CD4-positive, alpha-beta T cell treated with Interleukin-6 for 4 hours (primary cell): ENCODE measurements around the gene TSSK6.

Experiments used
- DNase-seq: peaks from one replicate; pipeline ENCODE4 v3.0.0-alpha.2; 2020; ENCODE audit warnings: mixed read lengths

Gene TSSK6

DNA sequence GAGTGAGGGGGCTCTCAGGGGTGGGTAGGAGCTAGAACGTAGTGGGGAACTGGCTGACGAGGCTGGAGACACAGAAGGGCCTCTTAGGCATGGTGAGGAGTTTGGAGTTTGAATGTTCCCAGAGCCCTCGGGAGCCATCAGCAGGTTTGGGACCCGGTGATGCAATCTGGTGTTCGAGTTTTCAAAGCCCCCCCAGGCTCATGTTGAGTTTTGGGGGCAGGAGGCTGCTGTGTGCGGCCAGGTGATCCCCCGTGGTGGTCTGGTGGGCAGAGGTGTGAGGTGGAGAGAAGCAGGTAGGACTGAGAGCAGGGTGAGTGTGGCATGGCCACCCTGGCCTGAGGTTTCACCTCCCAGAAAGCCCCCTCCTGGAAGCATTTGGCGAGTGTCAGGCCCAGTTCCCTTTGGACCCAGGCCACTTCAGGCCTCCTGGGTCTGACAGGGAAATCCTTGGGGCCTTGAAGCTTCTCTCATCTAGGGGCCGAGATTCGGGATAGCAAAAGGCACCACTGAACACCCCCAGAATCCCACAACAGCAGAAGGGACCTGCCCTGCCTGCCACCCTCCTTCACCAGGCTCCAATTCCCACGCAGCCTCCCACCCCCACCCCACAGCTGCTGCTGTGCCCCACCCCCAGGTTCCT lies 14.6 kb upstream of the TSSK6 start:
- no peak for DNase-seq

DNA sequence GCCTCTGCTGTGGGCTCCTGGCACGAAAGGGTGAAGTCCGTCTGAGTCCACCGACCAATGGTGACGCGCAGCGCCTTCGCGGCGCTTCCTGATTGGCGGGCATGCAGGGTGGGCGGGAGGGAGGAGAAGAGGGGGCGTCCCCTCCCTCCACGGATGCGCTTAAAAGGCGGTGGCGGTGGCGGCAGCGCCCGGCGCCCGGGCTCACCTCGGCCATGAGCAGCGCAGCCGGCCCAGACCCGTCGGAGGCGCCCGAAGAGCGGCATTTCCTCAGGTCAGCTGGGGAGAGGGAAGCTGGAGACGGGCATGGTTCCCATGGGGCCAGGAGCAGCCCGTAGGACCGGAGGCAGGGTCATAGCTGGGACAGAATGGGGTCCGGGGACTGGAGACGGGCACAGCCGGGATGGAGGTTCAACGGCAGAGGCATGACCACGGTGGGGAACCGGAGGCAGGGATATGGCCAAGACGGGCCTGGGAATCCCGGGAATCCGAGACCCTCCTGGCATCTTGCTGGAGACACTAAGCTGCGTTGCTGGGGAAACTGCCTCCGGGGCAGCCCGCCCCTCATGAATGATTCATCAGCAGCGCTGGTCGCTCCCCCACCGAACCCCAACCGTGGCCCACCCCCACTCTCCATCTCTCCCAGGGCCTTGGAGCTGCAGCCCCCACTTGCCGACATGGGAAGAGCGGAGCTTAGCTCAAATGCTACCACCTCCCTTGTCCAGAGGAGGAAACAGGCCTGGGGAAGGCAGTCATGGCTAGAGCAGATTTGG lies 13.6 kb upstream of the TSSK6 start, which contains the start of gene YJEFN3:
YJEFN3 (plus strand) TSS at position 191 of the 770 bp plus-strand sequence; CDS start at position 213, 22 bp downstream.
- DNase-seq = no peak

- no peak for DNase-seq
Observed at GRCh38 chr19:19527674-19528625, 12.6 kb upstream of the TSSK6 start.

DNA sequence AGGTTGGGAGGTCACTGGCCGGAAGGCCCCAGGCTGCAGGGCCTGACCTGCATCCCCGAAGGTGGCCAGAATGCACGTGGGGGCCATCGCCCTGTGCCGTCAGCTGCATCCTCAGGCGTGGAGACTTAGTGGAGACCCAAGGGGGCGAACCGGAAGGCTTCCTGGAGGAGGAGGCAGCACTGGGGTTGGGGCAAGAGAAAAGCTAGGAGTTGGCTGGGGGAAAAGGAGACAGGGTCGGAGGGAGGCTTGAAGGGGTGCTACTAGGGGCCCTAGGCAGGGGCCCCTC lies 12.0 kb upstream of the TSSK6 start:
- no peak for DNase-seq

- no peak for DNase-seq
Observed at GRCh38 chr19:19526581-19527370, 11.4 kb upstream of the TSSK6 start.

GRCh38 chr19:19525611-19526380 lies 10.4 kb upstream of the TSSK6 start:
- no peak for DNase-seq

- no peak for DNase-seq
Observed at GRCh38 chr19:19524053-19524452, 8.7 kb upstream of the TSSK6 start.

- DNase-seq = no peak
Observed at GRCh38 chr19:19523177-19523576, 7.8 kb upstream of the TSSK6 start.

- no peak for DNase-seq
Observed at GRCh38 chr19:19520989-19521388, 5.6 kb upstream of the TSSK6 start.

- no peak for DNase-seq
Observed at GRCh38 chr19:19517235-19517619, 1.9 kb upstream of the TSSK6 start.

DNA sequence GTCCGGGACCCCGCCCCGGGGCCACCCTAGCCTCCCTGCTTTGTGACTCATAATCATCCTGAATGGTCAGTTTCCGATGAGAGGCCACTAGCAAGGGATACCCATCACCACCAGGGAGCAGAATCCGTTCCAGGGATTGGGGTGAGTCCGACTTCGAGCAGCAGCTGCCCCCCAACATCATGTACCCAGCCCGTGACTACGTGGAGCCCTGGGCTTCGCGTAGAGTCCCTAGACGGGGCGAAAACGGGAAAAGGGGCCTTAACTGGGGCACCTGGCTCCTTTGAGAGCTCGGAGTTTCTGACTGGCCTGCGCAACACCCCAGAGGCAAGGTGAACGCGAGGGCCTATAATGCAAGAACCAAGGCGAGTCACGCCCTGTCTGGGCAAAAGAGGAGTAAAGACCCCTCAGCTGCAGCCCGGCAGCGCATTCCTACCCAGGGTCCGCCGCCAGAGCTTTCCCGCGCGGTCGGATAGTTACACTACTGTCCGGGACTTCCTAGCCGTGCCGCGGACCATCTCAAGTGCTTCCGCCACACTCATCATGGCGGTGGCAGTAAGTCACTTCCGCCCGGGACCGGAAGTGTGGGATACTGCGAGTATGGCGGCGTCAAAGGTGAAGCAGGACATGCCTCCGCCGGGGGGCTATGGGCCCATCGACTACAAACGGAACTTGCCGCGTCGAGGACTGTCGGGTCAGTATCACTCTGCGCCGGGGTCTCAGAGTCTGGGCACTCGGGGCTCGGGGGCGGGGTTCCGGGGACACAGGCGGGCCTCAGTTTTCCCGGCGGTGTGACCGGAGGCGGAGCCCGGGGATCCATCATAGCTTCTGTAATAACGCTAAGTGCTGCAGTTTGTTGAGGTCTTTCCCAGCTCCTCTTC lies 533 bp upstream of the TSSK6 start, which contains the start of gene NDUFA13:
NDUFA13 (plus strand) TSS at position 584 of the 878 bp plus-strand sequence; CDS start at position 598, 14 bp downstream.
- peak; percentile 90 for DNase-seq

DNA sequence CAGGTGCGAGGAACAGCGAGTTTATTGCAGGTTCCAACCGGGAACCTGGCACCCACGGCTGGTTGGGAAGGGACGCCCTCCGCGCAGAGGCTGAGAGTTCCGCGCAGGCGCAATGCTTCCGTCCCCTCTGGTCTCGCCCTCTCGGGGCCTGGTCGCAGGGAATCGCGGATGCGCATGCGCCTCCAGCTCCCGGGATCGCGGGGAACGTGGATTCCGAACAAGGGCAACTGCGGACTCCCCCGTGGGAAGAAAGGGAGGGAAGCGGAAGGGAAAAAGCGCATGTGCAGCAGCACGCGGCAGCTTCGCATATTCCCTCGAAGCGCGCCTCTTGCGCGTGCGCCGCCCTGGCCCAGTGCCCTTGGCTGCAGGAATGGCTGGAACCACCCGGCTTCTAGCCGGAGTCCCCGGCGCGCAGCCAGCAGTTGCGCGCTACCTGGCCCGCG lies 1.1 kb downstream of the TSSK6 start:
- no peak for DNase-seq

GRCh38 chr19:19513682-19514081 lies 1.7 kb downstream of the TSSK6 start:
- no peak for DNase-seq

- DNase-seq = no peak
Observed at GRCh38 chr19:19510432-19510831, 4.9 kb downstream of the TSSK6 start.

GRCh38 chr19:19508217-19508616 lies 7.1 kb downstream of the TSSK6 start:
- DNase-seq = no peak

DNA sequence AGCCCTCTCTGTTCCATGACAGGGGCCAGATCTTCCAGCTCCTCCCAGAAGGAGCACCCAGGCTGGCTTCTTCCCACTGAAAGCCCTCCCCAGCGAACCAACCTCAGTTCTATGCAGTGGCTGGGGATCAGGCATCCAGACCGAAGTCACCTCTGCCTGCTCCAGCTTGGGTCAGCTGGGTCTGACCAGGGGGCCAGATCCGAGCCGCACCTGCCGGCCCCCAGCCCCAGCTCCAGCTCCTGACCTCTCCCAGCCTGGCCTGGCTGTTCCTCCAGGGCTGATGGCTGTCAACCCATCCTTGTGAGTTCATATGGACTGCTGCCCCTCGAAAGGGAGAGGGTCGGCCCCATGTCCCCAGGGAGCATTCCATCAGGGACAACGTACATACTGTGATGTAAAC lies 8.0 kb downstream of the TSSK6 start:
- DNase-seq = no peak

GRCh38 chr19:19506592-19506991 lies 8.8 kb downstream of the TSSK6 start:
- DNase-seq = no peak

- DNase-seq = no peak
Observed at GRCh38 chr19:19505669-19506326, 9.6 kb downstream of the TSSK6 start.

- DNase-seq = no peak
Observed at GRCh38 chr19:19504754-19505668, 10.3 kb downstream of the TSSK6 start.
